HG03097 (cell line): Measurements from ENCODE around the gene RPTOR.

Experiments
- ATAC-seq: cut with Tn5 transposase; IDR thresholded peaks from one replicate; pipeline ENCODE4 v1.9.1; 2021; ENCODE audit not compliant: unreplicated experiment, low FRiP score

Gene RPTOR

GRCh38 chr17:80929449-80929848, 384.8 kb downstream of the RPTOR start:
- ATAC-seq = no peak

DNA sequence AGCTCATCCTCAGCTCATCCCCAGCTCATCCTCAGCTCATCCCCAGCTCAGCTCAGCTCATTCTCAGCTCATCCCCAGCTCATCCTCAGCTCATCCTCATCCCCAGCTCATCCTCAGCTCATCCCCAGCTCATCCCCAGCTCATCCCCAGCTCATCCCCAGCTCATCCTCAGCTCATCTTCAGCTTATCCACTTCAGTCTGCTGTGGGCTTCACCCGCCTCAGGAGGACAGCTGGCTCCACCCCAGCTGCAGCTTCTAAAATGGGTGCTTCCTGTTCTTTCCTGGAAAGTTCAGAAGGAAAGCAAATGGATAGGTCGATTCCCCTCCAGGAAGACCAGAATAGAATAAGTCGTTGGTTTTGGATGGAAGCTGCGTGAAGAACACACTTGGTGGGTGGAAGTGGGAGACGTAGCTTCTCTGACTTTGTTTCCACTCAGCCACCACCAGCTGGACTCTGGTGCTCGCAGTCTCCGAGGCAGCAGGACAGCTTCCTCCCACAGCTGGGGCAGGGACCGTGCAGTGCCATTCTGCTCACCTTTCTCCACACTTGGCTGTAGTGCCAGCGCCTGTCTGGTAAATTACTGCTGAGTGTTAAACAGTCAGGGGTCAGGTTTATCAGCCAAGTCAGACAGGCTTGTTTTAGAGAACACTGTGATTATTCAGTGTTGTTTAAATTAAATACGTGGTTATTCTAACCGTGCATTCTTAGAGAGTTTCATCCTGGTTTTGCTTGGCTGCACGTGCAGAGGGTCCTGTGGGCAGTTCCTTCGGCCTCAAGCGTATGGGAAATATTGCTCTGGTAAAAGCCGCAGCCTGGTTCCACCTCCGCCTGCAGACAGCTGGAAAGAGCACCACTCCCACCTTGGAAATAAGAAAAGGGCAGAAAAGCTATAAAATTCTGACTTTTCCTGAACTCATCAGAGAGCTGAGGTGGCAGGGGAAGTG, 386.0 kb downstream of the RPTOR start:
- no peak for ATAC-seq

DNA sequence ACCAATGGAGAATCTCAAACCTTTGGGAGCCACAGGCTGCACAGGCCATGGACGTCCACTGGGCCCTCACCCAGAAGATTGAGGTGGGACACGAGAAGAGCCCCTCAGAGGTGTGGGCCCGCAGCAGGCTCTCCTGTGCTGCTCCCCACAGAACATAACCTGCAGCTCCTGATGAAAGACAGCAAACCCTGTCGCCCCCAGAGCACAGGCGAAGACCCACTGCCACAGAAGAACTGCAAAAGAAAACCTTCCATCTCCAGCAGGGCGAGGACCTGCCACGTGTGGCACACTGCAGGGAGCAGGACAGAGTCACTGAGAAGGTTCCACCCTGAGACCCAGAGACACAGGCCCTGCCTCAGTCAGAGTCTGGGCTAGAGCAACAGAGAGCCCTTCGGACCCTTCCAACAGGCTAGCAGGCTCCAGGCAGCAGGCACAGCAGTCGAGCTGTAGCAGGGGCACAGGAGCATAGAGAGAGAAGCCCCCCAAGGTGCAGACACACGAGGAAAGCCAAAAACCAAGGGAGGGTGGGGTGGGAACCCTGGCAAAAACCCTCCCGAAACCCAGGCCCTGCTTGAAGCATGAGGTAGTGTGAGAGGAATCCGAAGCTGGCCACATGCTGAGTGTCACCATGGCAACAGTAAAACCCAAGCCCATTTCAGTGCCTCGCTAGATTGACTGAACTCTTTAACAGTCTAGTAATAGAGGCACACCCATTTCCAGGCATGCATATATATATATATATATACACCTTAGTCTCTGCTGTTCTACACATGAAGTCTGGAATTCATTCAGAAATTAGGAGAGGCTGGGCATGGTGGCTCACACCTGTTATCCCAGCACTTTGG, 387.0 kb downstream of the RPTOR start:
- no peak for ATAC-seq

DNA sequence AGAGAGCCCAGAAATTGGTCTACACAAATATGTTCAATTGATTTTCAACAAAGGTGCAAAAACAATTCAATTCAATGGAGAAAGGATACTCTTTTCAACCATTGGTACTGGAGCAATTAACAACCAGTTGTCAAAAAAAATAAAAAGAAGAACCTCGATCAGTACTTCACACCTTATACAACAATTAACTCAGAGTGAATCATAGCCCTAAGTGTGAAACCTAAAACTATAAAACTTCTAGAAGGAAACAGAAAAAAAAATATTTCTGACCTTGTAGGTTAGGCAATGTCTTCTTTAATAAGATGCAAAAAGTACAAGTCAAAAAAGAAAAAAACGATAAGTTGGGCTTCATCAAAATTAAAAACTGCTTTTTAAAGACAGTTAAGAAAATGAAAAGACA, 390.9 kb downstream of the RPTOR start:
- no peak for ATAC-seq

DNA sequence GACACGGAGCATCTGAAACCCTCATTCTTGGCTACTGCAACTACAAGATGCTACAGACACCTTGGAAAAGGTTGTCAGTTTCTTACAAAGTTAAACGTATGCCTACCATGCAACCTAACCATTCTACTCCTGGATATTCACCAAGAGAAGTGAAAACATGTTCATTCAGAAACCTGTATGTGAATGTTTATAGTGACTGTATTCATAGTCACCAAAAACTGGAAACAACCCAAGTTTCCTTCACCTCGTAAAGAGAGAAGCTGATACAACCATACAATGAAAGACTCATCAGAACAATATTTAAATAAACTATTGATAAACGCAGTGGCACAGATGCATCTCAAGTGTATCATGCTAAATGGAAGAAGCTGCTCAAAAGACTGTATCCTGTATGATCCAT, 391.6 kb downstream of the RPTOR start:
- no peak for ATAC-seq

- ATAC-seq = no peak
Measured at GRCh38 chr17:80936723-80937122, 392.1 kb downstream of the RPTOR start.

DNA sequence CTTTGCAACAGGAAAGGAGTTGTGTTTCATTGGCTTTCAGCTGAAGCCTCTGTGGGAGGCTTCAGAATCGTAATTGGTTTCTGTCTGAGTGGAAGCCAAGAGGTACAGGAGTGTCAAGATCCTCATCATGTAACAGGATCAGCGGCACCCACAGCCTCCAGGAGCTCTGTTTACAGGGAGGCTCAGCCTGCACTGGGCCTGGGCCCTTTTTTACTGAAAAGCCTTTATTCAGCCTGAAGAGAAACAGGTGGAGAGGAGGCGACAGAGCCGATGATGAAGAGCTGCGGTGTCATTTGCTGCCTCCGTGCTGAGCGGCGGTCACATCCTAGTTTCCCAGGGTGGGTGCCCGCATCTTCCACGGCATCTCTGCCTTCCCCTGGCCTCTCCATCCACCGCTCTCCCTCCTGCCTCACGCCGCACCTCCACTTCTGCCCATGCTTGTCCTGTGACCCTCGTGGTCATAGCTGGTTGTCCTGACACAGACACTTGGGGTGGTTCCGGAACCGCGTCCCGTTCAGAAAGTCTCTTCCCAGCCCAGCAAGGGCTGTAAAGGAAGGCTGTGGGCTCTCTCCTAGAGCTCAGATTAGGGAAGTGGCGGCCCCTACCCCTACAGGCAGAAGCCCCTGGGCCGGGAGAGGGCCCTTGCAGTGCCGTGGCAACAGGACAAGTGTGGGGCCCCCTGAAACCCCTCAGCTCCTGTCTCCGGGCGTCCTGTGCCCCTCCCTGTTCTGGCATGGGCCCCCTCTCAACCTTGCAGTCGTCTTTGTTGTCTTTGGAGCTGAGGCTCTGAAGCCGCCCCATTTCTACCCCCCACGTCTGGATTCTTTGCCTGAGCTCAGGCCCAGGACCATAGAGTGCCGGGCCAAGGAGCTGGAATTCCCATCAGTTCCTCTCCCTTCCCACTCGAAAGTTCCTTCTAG, 393.1 kb downstream of the RPTOR start:
- ATAC-seq = no peak

DNA sequence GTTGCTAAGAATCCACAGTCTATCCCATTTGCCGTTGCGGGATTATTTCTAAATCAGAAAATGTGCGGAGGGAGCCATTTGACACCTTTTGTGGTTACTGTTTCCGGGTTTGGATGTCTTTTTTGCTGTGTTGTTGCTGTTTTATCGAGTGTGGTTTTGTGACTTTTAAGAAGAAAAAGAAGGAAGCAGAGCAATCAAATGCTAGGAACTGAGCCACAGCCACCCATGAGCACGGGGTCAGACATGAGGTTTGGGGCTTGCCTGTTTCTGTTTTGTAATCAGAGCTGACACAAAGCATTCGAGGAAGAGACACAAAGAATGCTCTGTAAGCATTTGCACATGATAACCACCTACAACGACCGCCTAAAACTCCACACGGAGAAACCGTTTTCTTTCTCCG, 393.9 kb downstream of the RPTOR start:
- no peak for ATAC-seq

GRCh38 chr17:80939151-80940145, 394.8 kb downstream of the RPTOR start:
- ATAC-seq = no peak

- no peak for ATAC-seq
Measured at GRCh38 chr17:80940171-80941123, 395.8 kb downstream of the RPTOR start.

DNA sequence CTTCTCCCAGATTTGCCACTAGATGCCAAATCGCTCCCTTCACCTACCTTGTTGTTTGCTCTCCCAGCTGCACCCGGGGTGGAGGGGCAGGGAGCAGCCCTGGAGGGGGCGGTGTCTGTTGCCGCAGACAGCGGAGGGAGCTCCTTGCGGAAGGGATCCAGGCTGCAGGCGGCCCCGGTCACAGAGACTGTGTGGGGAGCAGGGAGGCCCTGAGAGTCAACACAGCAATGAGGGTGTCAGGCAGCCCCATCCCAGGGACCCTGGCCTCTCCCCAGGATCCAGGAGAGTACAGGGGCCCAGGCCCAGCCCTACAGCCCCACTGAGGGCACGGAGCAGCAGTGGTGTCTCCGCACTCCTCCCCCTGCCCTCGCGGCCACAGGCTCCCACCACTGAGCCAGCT, 396.5 kb downstream of the RPTOR start:
- no peak for ATAC-seq

DNA sequence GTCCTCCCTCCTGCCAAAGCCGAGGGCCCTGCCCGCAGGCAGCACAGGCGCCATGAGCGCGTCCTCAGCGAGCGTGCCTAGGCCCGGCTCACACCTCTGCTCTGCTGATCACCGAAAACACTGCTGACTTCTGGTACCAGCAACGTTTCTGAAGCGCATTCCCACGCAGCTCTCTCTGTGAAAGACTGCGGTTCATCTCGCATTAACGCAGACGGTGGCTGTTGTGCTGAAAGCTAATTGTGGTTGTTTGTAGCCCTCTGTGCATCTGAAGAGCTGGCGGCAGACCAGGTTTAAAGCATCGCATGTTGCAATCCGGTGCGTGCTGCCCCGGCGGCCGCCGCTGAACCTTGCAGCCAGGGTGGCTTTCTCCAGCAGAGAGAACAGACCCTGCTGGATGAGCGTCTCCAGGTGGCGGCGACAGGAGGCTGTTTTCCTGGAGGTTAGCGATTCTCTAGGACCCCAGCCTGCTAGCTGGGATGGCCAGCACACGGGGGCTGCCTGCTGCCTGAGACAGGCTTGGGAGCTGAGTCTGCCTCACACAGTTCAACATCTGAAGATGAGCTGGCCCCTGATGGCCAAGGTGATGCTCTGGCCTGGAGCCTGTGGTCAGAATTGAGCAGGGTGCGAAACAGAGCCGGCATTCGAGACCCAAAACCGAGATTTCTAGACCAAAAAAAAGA, 397.2 kb downstream of the RPTOR start:
- no peak for ATAC-seq

- no peak for ATAC-seq
Measured at GRCh38 chr17:80942423-80943345, 398.0 kb downstream of the RPTOR start.

DNA sequence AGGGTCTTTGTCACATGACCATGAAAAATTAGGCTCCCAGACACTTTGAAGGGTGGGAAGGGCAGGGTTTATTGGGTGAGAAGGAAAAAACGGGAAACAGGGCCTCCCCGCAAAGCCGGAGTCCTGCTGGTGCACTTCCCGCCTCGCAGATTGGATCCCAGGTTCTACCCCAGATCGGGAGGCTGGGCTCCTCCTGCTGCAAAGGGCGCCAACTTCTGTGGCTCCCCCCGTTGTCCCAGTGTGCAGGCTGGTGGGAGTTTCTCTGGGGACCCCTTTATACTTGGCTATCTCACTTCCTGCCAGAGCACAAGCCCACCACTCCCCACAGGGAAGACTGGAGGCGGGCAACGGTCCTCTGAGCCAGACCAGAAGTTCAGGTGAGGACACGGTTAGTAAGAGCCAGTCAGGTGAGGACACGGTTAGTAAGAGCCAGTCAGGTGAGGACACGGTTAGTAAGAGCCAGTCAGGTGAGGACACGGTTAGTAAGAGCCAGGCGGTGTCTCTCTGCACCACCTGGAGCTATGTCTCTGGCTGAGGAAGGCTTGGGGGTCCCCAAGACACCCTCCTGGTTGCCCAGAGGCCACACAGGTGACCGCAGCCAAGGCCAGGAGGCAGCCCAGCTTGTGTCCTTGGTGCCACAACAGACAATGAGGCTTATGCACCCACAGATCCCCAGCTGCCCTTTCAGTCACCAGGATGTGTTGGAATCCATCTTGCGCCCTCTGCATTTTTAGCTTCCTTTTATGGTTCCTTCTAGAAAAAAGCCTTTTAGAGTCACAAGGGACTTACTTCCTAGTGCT, 398.9 kb downstream of the RPTOR start:
- ATAC-seq = no peak

- no peak for ATAC-seq
Measured at GRCh38 chr17:80944326-80944725, 399.7 kb downstream of the RPTOR start.

- ATAC-seq = no peak
Measured at GRCh38 chr17:80945736-80946135, 401.1 kb downstream of the RPTOR start.
